Omental fat pad (tissue), 4 donors: ENCODE data around the gene VWA8. TPM values are rescaled to one million over a fixed set of nuclear protein-coding genes. Genes with fewer than 3 reads are reported as not detected.

Experiments
- ATAC-seq: fragments of 150-250 bp; one replicate; pipeline ENCODE4 v1.9.1; 2016; ENCODE audit warnings: mild to moderate bottlenecking, moderate library complexity; ENCODE audit not compliant: low FRiP score
- DNase-seq: peaks from one replicate; pipeline ENCODE4 v3.0.0-alpha.2; 2019; ENCODE audit warnings: low spot score
- CTCF ChIP-seq, 3 donors: fragments of 450-650 bp; IDR thresholded peaks; one replicate each; pipeline ENCODE4 v1.5.1; 2016 to 2017; ENCODE audit warnings: antibody characterized with exemption in 3 of 3, mild to moderate bottlenecking in 3 of 3, moderate library complexity in 2 of 3
- total RNA-seq, 4 donors: library from RNA; depleted of rRNA; stranded (reverse); fragments of >200 nt; gene quantifications; one replicate each; pipeline ENCODE4 v1.1.0, GENCODE V29; 2016

Gene VWA8
- total RNA-seq, 4 donors from 2014 or later, result 12.4 to 24.7 (median 18.3) TPM

DNA sequence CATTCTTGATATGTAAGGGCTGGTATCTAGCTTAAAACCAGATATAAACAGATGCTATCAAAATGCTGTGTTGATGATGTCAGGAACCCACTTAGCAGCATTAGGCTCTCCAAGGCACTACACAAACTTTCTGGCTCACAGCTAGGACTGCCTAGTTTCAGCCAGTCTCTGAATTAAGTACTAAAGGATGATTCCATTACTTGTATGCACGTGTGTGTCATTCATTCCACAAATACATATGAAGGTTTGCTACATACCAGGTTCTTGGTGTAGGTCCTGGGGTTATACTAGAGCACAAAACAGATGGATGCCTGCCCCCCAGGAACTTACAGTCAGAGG is 352.1 kb downstream of the VWA8 start:
- TF ChIP-seq CTCF (IDR thresholded peaks at IDR 0.05), result no peak
- no peak for DNase-seq
- no peak for ATAC-seq

DNA sequence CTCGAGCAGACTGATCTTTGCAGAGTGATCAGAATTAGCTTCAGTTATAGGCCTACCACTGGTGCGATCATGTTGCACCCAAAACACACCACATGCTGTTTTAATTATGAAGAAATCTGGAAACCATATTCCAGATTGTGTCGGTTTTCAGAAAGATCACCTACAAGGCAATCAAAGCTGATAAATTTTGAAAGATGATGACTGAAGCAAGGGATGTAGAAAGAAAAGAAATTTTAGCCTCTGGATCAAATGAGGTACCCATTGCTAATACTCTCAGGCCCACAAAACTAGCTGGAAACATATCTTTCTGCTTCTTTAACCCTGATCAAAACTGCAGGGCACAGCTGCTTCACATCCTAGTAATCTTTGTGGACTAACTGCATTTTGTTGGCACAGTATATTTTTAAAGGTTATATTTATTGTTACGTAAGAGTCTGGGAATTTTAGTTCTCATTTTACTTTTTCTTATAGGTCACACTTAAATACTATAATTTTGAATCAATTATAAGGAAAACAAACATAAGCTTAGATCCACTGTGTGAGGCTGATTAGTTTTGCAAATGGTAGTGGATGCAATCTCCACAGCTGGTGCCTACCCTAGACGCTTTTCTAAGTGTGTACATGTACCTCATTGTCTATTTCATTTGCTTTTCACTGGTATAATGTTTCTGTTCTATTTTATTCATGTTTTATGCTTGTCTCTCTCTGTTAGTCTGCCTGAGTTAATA is 352.6 kb downstream of the VWA8 start:
- TF ChIP-seq CTCF (IDR thresholded peaks at IDR 0.05), result no peak

GRCh38 chr13:41606646-41607045 is 354.3 kb downstream of the VWA8 start:
- no peak for ATAC-seq
- no peak for TF ChIP-seq CTCF (IDR thresholded peaks at IDR 0.05)
- DNase-seq, result no peak

More for the DNA sequence above, 352.6 kb downstream of the VWA8 start:
- no peak for DNase-seq
- no peak for ATAC-seq

DNA sequence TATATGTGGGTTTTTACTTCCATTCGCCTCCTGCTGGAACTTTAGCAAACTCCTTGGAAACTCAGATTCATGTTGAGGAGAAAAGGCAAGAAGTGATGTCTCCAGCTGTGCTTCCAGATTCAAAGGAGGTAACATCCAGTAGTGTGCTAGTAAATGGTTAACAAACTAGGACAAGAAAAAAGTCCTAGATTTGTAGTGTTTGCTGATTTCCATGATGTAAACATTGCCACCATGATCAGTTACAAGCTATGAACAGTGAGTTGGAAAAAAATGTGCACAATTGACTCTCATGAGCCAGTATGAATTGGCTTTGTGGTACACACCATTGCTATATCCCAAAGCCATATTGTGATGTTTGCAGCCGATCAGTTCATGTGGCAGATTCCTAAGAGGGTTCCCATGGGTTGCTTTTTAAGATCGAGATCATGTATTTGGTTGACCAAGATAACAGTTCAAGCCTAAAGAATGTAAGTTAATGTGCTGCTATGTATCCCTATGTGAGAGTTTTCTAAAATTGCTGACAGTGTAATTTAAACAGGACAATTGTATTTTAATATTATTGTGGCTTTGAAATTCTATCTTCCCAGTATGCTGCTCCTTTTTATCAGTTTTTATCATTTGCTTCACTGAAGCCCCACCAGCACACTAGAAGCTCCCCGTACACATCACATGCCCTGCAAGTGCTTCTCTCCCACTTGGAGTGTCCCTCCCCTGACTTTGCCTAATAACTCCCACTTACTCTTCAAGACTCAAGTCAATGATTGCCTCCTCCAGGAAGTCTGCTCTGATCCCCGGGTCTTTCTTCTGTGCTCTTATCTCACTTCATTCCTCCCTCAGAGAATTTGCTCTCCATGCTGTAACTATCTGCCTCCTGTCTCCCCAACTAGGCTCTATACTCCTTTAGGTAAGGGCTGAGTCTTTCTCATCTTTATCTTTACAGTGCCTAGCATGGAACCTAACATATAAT is 355.3 kb downstream of the VWA8 start:
- no peak for TF ChIP-seq CTCF (IDR thresholded peaks at IDR 0.05)
- no peak for ATAC-seq
- no peak for DNase-seq

GRCh38 chr13:41603917-41604316 is 357.0 kb downstream of the VWA8 start:
- ATAC-seq, result peak; percentile 33
- DNase-seq, result no peak
- no peak for TF ChIP-seq CTCF (IDR thresholded peaks at IDR 0.05)

- DNase-seq, result no peak
- no peak for TF ChIP-seq CTCF (IDR thresholded peaks at IDR 0.05)
- no peak for ATAC-seq
Observed at GRCh38 chr13:41601718-41602445, 359.0 kb downstream of the VWA8 start.
